GM08714 (cell line): ENCODE data around the gene KCNJ8.
"Not testable (repeated sequence)": the region's sequence is repeated elsewhere in the genome, so short reads cannot be mapped to it uniquely, and the experiment has no call there.

Experiments used
- H3K4me3 ChIP-seq: fragments of 200-500 bp; sonication (Bioruptor generic); 2 replicates; pipeline ENCODE4 v1.5.1; 2014; ENCODE audit warnings: mild to moderate bottlenecking, low read length, inconsistent platforms
- ZNF274 ChIP-seq: IDR thresholded peaks from 2 replicates; pipeline ENCODE4 v1.6.1; 2012; ENCODE audit warnings: mild to moderate bottlenecking, low read depth, low read length

KCNJ8 gene

GRCh38 chr12:21800011-21800410 is 25.5 kb upstream of the KCNJ8 start:
- no peak overlapping the region for H3K4me3 ChIP-seq
- TF ChIP-seq ZNF274 = no peak

GRCh38 chr12:21797539-21797938 is 23.0 kb upstream of the KCNJ8 start:
- no peak overlapping the region for H3K4me3 ChIP-seq
- TF ChIP-seq ZNF274 = no peak

DNA sequence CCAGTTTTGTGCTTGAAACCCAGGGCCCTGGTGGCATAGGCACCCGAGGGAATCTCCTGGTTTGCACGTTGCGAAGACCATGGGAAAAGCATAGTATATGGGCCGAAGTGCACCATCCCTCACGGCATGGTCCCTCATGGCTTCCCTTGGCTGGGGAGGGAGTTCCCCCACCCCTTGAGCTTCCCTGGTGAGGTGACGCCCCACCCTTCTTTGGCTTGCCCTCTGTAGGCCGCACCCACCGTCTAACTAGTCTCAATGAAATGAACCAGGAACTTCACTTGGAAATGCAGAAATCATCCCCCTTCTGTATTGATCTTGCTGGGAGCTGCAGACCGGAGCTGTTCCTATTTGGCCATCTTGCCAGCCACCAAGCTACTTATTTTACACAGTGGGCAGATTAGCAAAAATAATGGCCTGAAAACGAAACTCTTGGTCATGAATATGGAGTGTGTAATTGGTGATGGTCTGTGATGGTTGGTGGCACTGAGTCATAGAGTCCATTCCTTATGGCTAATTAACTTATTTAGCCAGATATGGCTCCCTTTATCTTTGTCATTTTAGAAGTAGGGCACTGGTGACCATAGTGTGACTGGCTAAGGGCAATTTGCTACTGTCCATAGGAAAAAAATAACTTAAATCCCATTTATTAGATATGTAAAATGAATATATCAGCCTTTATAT is 21.3 kb upstream of the KCNJ8 start:
- TF ChIP-seq ZNF274 = no peak
- no peak overlapping the region for H3K4me3 ChIP-seq

DNA sequence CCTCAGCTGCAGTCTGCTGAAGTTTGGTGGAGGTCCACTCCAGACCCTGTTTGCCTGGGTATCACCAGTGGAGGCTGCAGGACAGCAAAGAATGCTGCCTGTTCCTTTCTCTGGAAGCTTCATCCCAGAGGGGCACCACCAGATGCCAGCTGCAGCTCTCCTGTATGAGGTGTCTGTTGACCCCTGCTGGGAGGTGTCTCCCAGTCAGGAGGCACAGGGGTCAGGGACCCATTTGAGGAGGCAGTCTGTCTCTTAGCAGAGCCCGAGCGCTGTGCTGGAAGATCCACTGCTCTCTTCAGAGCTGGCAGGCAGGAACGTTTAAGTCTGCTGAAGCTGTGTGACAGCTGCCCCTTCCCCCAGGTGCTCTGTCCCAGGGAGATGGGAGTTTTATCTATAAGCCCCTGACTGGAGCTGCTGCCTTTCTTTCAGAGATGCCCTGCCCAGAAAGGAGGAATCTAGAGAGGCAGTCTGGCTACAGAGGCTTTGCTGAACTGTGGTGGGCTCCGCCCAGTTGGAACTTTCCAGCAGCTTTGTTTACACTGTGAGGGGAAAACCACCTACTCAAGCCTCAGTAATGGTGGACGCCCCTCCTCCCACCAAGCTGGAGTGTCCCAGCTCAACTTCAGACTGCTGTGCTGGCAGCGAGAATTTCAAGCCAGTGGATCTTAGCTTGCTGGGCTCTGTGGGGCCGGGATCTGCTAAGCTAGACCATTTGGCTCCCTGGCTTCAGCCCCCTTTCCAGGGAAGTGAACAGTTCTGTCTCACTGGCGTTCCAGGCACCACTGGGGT is 20.5 kb upstream of the KCNJ8 start:
- H3K4me3 ChIP-seq = not testable (repeated sequence)

DNA sequence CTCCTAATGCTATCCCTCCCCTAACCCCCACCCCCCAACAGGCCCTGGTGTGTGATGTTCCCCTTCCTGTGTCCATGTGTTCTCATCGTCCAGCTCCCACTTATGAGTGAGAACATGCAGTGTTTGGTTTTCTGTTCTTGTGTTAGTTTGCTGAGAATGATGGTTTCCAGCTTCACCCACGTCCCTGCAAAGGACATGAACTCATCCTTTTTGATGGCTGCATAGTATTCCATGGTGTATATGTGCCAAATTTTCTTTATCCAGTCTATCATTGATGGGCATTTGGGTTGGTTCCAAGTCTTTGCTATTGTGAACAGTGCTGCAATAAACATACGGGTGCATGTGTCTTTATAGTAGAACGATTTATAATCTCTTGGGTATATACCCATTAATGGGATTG is 15.2 kb upstream of the KCNJ8 start:
- not testable (repeated sequence) for H3K4me3 ChIP-seq

GRCh38 chr12:21788089-21788983 is 13.8 kb upstream of the KCNJ8 start:
- no peak overlapping the region for H3K4me3 ChIP-seq
- no peak for TF ChIP-seq ZNF274

- TF ChIP-seq ZNF274 = no peak
- H3K4me3 ChIP-seq = no peak overlapping the region
Observed at GRCh38 chr12:21786041-21786531, 11.6 kb upstream of the KCNJ8 start.

DNA sequence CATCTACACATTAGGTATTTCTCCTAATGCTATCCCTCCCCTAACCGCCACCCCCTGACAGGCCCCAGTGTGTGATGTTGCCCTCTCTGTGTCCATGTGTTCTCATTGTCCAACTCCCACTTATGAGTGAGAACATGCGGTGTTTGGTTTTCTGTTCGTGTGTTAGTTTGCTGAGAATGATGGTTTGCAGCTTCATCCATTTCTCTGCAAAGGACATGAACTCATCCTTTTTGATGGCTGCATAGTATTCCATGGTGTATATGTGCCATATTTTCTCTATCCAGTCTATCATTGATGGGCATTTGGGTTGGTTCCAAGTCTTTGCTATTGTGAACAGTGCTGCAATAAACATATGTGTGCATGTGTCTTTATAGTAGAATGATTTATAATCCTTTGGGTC is 8.2 kb upstream of the KCNJ8 start:
- H3K4me3 ChIP-seq = not testable (repeated sequence)

GRCh38 chr12:21780786-21781185 is 6.3 kb upstream of the KCNJ8 start:
- H3K4me3 ChIP-seq = no peak overlapping the region
- TF ChIP-seq ZNF274 = no peak

DNA sequence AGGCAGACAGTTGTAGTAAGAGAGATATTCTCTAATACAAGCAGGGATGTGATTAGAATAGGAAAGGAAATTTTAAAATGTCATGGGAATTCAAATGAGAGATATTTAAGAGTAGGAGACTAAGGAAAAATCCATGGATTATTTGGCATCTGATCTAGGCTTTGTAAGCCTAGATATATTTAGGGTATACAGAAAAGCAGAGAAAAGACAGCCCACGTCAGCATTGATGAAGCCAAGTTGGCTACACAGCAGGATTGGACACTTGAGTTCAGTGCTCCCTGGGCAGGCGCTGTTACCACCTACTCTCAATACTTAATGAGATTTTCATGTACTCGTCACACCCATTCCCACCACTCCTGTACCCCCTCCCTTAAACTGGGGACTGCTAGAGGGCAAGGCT is 1.7 kb upstream of the KCNJ8 start:
- H3K4me3 ChIP-seq = no peak overlapping the region
- TF ChIP-seq ZNF274 = no peak

GRCh38 chr12:21775133-21775820 is 771 bp upstream of the KCNJ8 start:
- no peak overlapping the region; the same call in 1 of the 2 replicates for H3K4me3 ChIP-seq
- no peak for TF ChIP-seq ZNF274

DNA sequence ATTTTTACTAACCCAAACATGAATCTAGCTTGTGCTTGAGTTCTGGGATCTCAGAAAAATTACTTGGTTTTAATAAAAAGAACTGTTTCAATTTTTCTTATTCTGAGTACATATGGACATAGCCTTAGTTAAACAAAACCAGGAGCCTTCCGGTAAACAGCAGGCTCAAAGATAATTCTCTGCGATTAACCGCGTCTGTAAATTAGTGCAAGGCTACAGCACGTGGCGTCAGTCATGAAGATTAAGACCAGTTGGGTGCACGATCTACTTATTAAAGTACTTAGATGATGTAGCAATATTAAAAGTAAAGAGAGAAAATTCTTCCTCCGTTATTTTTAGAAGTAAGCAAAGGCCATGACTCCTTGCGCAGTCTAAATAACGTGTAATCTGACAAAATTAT is 700 bp downstream of the KCNJ8 start:
- no peak for TF ChIP-seq ZNF274
- H3K4me3 ChIP-seq = peak overlapping the region; percentile 10; the same call in 1 of the 2 replicates

- no peak overlapping the region for H3K4me3 ChIP-seq
Observed at GRCh38 chr12:21773263-21773741, 1.2 kb downstream of the KCNJ8 start.

GRCh38 chr12:21771311-21771710 is 3.2 kb downstream of the KCNJ8 start:
- no peak for TF ChIP-seq ZNF274
- H3K4me3 ChIP-seq = no peak overlapping the region

More at GRCh38 chr12:21773263-21773741, 1.2 kb downstream of the KCNJ8 start:
- no peak for TF ChIP-seq ZNF274

GRCh38 chr12:21769307-21769706 is 5.2 kb downstream of the KCNJ8 start:
- H3K4me3 ChIP-seq = no peak overlapping the region
- TF ChIP-seq ZNF274 = no peak
